KMS-11 (cell line): ENCODE measurements around the gene CRPPA.

Source experiments
- H2AFZ ChIP-seq: fragments of 200-600 bp; sonication (generic); 2 replicates; pipeline ENCODE4 v1.6.1; 2016; ENCODE audit warnings: antibody characterized with exemption, mixed run types, low read depth
- H3K27ac ChIP-seq: fragments of 200-600 bp; sonication (generic); 2 replicates; pipeline ENCODE4 v1.6.1; 2016; ENCODE audit warnings: mild to moderate bottlenecking, mixed run types
- H3K27me3 ChIP-seq: fragments of 200-600 bp; sonication (generic); 2 replicates; pipeline ENCODE4 v1.6.1; 2017; ENCODE audit warnings: mild to moderate bottlenecking, low read depth, mixed run types, moderate library complexity; ENCODE audit not compliant: insufficient read depth
- H3K36me3 ChIP-seq: fragments of 200-600 bp; sonication (generic); 2 replicates; pipeline ENCODE4 v1.6.1; 2017; ENCODE audit warnings: mild to moderate bottlenecking, mixed run types; ENCODE audit not compliant: insufficient read depth
- H3K4me1 ChIP-seq: fragments of 200-600 bp; sonication (generic); 2 replicates; pipeline ENCODE4 v1.6.1; 2016; ENCODE audit warnings: mild to moderate bottlenecking, low read depth, mixed run types; ENCODE audit not compliant: poor library complexity, severe bottlenecking
- H3K4me2 ChIP-seq: fragments of 200-600 bp; sonication (generic); 2 replicates; pipeline ENCODE4 v1.7.0; 2016; ENCODE audit warnings: mild to moderate bottlenecking, mixed run types
- H3K4me3 ChIP-seq: fragments of 200-600 bp; sonication (generic); IDR thresholded peaks from 2 replicates; pipeline ENCODE4 v1.6.1; 2017; ENCODE audit warnings: low read depth, low read length, mixed read lengths; ENCODE audit not compliant: insufficient read depth
- H3K79me2 ChIP-seq: fragments of 200-600 bp; sonication (generic); 2 replicates; pipeline ENCODE4 v1.6.1; 2016; ENCODE audit warnings: low read depth, mixed run types; ENCODE audit not compliant: insufficient read depth
- H3K9ac ChIP-seq: fragments of 200-600 bp; sonication (generic); 2 replicates; pipeline ENCODE4 v1.6.1; 2016; ENCODE audit warnings: mild to moderate bottlenecking, mixed run types
- H4K20me1 ChIP-seq: fragments of 200-600 bp; sonication (generic); 2 replicates; pipeline ENCODE4 v1.6.1; 2016; ENCODE audit warnings: mild to moderate bottlenecking, mixed run types; ENCODE audit not compliant: insufficient read depth
- TF ChIP-seq, protein P1 (sequence below): fragments of 200-600 bp; sonication (generic); conservative IDR thresholded peaks from 2 replicates; pipeline ENCODE4 v1.6.1; 2017; ENCODE audit warnings: low read depth, mild to moderate bottlenecking, antibody characterized with exemption, low read length, moderate library complexity, mixed read lengths

CRPPA gene

GRCh38 chr7:16400893-16401275 lies 20.5 kb downstream of the CRPPA start:
- Histone ChIP-seq H3K4me2 (no peak overlapping the region), H3K4me1 (peaks cover 6% of the 10 kb centered on the region), H3K27ac (no peak overlapping the region), H3K27me3 (no peaks in the 10 kb centered on the region), H3K79me2 (no peaks in the 10 kb centered on the region), H2AFZ (no peak overlapping the region), H4K20me1 (no peaks in the 10 kb centered on the region), H3K9ac (no peak overlapping the region), H3K36me3 (no peaks in the 10 kb centered on the region), H3K4me3 (no peak overlapping the region)
- TF ChIP-seq, protein P1, sequence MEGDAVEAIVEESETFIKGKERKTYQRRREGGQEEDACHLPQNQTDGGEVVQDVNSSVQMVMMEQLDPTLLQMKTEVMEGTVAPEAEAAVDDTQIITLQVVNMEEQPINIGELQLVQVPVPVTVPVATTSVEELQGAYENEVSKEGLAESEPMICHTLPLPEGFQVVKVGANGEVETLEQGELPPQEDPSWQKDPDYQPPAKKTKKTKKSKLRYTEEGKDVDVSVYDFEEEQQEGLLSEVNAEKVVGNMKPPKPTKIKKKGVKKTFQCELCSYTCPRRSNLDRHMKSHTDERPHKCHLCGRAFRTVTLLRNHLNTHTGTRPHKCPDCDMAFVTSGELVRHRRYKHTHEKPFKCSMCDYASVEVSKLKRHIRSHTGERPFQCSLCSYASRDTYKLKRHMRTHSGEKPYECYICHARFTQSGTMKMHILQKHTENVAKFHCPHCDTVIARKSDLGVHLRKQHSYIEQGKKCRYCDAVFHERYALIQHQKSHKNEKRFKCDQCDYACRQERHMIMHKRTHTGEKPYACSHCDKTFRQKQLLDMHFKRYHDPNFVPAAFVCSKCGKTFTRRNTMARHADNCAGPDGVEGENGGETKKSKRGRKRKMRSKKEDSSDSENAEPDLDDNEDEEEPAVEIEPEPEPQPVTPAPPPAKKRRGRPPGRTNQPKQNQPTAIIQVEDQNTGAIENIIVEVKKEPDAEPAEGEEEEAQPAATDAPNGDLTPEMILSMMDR = no peak

DNA sequence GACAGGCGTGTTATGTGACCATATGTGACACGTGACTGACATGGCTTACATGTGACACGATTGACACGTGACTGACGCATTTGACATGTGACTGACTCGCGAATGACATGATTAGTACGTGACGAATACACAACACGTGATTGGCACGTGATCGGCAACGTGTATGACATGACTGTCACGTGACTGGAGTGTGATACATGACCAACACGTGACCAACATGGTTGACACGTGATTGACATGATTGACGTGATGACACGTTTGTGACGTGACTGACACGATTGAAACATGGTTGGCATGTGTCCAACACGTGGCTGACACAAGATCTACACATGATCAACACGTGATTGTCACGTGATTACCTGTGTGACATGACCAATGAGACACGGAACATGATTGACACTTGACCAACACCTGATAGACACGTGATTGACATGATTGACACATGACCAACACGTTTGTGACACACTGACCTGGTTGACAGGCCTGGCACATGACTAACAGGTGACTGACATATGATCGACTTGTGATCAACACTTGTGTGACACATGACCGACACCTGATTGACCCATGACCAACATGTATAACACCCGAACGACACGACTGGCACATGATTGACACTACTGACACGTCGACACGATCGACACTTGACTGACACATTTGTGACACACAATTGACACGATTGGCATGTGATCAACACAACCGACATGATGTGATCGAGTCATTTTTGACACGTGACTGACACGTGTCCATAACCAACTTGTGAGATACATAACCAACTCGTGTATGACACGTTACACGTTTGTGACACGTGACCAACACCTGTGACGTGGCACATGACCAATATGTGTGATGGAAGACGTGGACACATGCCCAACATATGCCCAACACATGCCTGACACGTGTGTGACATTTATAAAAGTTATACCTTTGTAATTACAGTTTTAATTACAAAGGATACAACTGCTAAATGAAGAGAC lies 21.1 kb downstream of the CRPPA start:
- H3K36me3 ChIP-seq = no peaks in the 10 kb centered on the region
- H4K20me1 ChIP-seq = no peaks in the 10 kb centered on the region
- no peak overlapping the region for H3K27ac ChIP-seq
- no peaks in the 10 kb centered on the region for H3K79me2 ChIP-seq
- H3K9ac ChIP-seq = no peak overlapping the region
- no peak overlapping the region for H3K4me3 ChIP-seq
- no peak overlapping the region for H3K4me2 ChIP-seq
- no peaks in the 10 kb centered on the region for H3K27me3 ChIP-seq
- H2AFZ ChIP-seq = no peak overlapping the region
- TF ChIP-seq, protein P1 = no peak
- H3K4me1 ChIP-seq = peaks cover 6% of the 10 kb centered on the region

- Histone ChIP-seq H3K36me3 (no peaks in the 10 kb centered on the region), H3K4me1 (peaks cover 6% of the 10 kb centered on the region), H3K4me2 (no peak overlapping the region), H2AFZ (no peak overlapping the region), H3K9ac (no peak overlapping the region), H3K27ac (no peak overlapping the region), H3K4me3 (no peak overlapping the region), H3K27me3 (no peaks in the 10 kb centered on the region), H4K20me1 (no peaks in the 10 kb centered on the region), H3K79me2 (no peaks in the 10 kb centered on the region)
- TF ChIP-seq, protein P1 = no peak
These were observed 22.0 kb downstream of the CRPPA start for GRCh38 chr7:16399265-16399831.

DNA sequence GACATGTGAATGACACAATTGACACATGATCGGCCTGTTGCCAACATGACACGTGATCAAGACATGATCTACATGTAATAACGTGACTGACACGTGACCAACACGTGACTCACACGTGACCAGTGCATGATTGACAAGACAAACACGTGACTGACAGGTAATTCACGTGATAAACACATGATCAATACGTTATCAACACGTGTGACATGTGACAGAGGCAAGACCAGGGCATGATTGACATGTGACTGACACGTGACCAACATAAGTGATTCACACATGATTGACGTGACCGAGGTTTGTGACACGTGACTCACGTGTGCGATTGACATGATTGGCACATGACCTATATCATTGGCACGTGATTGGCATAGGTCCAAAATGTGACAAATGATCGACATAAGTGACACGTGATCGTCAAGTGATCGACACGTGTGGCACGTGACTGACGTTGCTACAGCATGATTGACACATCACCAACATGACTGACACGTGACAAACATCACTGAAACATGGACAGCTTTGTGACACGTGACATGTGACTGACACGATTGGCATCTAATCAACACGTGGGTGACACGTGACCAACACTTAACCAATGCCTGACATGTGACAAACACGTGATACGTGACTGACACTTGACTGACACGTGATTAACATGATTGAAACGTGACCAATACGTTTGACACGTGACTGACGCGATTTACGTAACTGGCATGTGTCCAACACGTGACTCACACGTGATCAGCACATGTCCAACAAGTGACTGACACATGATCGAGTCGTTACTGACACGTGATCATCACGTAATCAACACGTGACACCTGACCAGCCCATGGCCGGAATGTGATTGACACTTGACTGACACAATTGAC lies 23.0 kb downstream of the CRPPA start:
- H3K9ac ChIP-seq = no peak overlapping the region
- no peaks in the 10 kb centered on the region for H3K79me2 ChIP-seq
- H2AFZ ChIP-seq = no peak overlapping the region
- no peak overlapping the region for H3K4me3 ChIP-seq
- no peaks in the 10 kb centered on the region for H4K20me1 ChIP-seq
- TF ChIP-seq, protein P1 = no peak
- no peaks in the 10 kb centered on the region for H3K36me3 ChIP-seq
- H3K27ac ChIP-seq = no peak overlapping the region
- H3K4me2 ChIP-seq = no peak overlapping the region
- no peaks in the 10 kb centered on the region for H3K27me3 ChIP-seq
- H3K4me1 ChIP-seq = peaks cover 6% of the 10 kb centered on the region
